NCI-H748 treated with DMSO at 0.1 percent for 48 hours (cell line): ENCODE measurements around the gene LETM1.

ENCODE experiments used
- DNase-seq: peaks from one replicate; lab custom pipeline; 2025; lab: John Stamatoyannopoulos, UW

Gene LETM1

GRCh38 chr4:1806596-1807331, 49.2 kb downstream of the LETM1 start:
- DNase-seq = no peak

GRCh38 chr4:1806223-1806564, 49.8 kb downstream of the LETM1 start:
- no peak for DNase-seq

- DNase-seq = no peak
Measured at GRCh38 chr4:1805493-1806222, 50.3 kb downstream of the LETM1 start.

GRCh38 chr4:1804638-1805492, 51.1 kb downstream of the LETM1 start:
- no peak for DNase-seq

- DNase-seq = no peak
Measured at GRCh38 chr4:1803523-1804423, 52.2 kb downstream of the LETM1 start.

GRCh38 chr4:1802720-1803522, 53.0 kb downstream of the LETM1 start:
- DNase-seq = no peak

- DNase-seq = no peak
Measured at GRCh38 chr4:1802151-1802715, 53.7 kb downstream of the LETM1 start.

- no peak for DNase-seq
Measured at GRCh38 chr4:1801286-1801958, 54.5 kb downstream of the LETM1 start.

GRCh38 chr4:1800805-1801204, 55.2 kb downstream of the LETM1 start:
- no peak for DNase-seq

GRCh38 chr4:1799387-1800375, 56.3 kb downstream of the LETM1 start:
- no peak for DNase-seq

GRCh38 chr4:1798580-1799386, 57.2 kb downstream of the LETM1 start:
- no peak for DNase-seq

GRCh38 chr4:1797861-1798579, 57.9 kb downstream of the LETM1 start:
- DNase-seq = no peak

GRCh38 chr4:1797298-1797860, 58.6 kb downstream of the LETM1 start:
- no peak for DNase-seq

GRCh38 chr4:1796486-1797204, 59.3 kb downstream of the LETM1 start:
- DNase-seq = no peak

- DNase-seq = no peak
Measured at GRCh38 chr4:1795299-1796195, 60.4 kb downstream of the LETM1 start.
